NCI-H146 treated with DMSO at 0.1 percent for 48 hours (cell line): ENCODE results near the gene PRSS35.
"Not testable (repeated sequence)": the region's sequence is repeated elsewhere in the genome, so short reads cannot be mapped to it uniquely, and the experiment has no call there.

Experiments
- DNase-seq: peaks from one replicate; lab custom pipeline; 2025; ENCODE audit not compliant: unreplicated experiment; lab: John Stamatoyannopoulos, UW

Gene PRSS35, protein sequence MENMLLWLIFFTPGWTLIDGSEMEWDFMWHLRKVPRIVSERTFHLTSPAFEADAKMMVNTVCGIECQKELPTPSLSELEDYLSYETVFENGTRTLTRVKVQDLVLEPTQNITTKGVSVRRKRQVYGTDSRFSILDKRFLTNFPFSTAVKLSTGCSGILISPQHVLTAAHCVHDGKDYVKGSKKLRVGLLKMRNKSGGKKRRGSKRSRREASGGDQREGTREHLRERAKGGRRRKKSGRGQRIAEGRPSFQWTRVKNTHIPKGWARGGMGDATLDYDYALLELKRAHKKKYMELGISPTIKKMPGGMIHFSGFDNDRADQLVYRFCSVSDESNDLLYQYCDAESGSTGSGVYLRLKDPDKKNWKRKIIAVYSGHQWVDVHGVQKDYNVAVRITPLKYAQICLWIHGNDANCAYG

DNA sequence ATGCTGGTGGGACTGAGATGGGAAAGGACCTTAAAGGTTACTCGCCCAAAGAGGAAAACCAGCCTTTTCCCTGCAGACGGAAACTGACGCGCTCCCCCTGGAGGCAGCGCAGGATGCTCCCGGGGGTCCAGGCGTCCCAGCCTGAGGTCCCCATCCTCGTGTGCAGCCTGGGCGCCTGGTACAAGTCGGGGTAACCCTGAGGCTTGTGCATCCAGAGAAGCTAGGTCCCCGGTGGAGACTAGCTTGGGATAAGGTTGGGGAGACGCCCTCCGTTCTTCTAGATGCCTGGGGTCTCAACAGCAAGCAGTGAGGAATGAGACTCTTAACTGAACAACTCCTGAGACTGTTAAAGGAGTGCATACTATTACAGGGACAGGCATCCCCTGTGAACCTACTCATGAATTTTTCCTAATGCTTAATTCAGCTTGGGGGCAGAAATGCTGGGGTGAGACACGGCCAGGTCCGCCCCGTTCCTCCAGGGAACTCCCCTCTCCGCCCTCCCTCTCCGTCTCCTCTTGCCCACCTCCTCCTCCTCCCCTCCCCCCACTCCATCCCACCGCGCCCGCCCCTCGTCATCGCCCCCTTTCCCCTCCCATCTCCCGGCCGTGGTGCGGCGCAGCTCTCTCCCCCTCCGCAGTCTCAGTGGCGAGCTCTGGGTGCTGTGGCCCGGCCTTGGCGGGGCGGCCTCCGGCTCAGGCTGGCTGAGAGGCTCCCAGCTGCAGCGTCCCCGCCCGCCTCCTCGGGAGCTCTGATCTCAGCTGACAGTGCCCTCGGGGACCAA lies at the start of gene PRSS35:
PRSS35 (plus strand) TSS at position 634 of the 781 bp plus-strand sequence. CDS start 10,908 bp downstream, outside the sequence.
- peak; percentile 27 for DNase-seq

DNA sequence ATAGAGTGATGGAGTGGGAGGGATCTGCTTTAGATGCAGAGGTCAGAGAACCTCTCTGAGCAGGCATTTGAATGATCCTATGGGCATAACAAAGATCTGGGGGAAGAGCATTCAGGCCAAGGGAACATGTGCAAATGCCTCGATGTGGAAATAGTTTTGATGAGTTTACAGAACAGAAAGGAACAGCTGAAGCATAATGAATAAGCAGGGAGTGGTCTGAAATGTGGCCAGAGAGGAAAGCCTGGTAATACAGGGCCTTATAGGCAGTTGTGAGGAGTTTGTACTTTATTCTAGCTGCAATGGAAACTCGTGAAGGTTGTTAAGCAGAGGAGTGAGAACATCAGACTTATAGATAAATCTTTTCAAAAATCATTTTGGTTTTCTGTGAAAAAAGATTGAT lies 48.4 kb upstream of the PRSS35 start:
- no peak for DNase-seq

DNA sequence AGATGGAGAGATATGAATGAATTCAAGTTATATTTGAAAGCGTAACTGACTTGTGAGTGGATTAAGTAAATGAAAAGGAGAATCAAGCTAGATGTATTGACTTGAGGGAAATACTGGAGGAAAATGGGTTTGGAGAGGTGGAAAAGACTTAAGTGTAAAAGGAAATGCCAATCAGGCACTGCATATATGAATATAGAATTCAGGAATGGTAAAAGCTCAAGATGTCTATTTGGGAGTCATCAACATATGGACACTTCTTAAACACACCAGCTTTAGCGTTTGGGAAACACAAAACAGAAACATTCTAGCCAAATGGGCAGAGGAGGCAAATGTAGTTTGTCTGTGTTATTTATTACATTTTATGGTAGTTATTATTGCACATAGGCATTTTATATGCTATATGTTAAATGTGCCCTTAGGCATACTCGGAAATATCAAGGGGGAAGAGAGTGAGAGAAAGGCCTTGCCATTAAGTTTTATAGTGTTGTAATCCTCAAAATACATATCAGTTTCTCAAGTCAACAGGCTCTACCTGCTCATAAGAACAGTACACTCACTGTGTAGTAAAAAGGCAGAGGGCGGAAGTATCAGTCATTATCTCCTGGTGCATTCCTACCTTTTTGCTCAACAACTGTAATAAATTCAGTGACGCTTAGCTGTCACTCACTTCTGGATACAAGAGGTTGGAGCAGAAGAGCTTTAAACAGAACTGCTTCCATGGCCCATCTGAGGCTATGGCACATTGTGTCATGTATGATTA lies 47.8 kb upstream of the PRSS35 start:
- DNase-seq: no peak

DNA sequence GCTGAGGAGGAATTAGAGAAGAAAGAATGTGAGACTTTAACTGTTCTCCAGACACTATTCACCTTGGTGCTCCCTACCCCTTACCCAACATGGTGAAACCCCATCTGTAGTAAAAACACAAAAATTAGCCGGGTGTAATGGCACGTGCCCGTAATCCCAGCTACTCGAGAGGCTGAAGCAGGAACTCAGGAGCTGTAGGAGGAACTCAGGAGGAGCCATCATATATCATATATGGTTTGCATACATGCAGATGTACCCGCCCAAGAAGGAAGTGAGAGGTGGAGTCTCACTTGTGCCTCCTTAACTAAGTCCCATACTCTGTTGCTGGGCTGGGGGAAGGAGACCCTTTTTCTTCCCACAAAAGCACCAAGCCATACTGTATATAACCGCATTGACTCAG lies 46.0 kb upstream of the PRSS35 start:
- no peak for DNase-seq

DNA sequence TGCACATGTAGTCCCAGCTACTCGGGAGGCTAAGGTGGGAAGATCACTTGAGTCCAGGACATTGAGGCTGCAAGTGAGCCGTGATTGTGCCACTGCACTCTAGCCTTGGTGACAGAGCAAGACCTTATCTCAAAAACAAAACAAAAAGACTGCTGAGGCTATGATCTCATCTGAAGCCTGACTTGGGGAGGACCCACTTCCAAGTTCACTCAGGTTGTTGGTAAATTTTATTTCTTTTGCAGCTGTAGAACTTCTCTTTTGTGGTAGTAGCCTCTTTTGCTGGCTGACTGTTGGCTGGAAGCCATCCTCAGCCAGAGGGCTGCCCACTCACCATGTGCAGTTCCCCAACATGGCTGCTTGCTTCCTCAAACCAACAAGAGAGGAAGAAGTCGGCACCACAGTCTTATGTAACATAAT lies 44.7 kb upstream of the PRSS35 start:
- no peak for DNase-seq

DNA sequence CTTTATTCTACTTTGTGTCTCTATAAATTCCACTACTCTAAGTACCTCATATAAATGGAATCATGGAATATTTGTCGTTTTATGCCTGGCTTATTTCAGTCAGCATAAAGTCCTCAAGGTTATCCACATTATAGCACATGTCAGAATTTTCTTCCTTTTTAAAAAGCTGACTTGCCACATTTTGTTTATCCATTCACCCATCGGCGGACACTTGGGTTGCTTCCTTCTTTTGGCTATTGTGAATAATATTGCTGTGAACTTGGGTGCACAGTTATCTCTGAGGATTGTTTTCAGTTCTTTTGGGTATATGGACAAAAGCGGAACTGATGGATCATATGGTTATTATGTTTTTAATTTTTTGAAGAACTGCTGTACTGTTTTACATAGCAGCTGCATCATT lies 42.3 kb upstream of the PRSS35 start:
- DNase-seq: no peak

DNA sequence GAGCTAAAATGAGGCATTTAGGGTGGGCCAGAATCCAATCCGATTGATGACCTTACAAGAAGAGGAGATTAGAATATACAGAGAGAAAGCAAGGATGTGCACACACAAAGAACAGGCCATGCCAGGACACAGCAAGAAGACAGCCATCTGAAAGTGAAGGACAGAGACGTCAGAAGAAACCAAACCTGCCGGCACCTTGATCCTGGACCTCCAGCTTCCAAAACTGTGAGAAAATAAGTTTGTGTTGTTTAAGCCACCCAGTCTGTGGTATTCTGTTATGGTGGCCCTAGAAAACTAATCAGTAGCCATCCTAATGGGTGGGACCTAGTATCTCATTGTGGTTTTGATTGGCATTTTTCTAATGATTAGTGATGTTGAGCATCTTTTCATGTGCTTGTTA lies 41.7 kb upstream of the PRSS35 start:
- no peak for DNase-seq

DNA sequence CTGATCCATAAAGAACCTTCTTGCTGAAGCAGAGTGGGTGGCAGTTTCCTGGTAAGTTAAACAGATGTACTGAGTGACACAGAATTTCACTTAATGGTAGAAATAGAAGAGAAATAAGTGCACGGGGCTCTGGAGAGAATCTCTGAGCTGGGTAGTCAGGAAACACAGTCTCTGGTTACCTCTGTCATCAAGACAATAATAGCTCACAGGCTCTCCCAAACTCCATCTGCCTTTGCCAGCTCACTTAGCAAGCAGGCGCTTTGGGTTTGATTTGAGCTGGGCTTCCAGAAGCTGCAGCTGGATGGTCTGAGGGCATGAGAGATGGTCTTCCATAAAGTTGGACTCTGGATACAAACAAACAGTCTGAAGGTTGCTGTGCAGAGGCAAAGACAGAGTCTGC lies 39.6 kb upstream of the PRSS35 start:
- no peak for DNase-seq

DNA sequence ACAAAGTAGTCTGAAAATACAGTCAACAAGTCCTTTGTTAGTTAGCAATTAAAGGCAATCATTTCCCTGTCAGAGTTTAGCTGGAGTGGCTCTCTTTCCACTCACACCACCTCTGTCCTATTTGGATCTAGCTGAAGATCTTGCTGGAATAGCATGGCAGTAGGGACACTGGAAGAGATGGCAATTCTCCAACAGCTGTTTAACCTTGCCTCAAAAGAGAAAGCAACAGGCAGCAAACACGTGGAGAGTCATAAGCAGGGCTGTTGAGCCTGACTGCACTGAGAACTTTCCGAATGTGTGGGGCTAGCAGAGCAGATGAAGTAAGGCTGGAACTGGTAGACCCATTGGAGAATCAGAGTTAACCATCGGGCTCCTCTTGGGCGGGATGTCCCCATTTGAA lies 38.0 kb upstream of the PRSS35 start:
- no peak for DNase-seq

DNA sequence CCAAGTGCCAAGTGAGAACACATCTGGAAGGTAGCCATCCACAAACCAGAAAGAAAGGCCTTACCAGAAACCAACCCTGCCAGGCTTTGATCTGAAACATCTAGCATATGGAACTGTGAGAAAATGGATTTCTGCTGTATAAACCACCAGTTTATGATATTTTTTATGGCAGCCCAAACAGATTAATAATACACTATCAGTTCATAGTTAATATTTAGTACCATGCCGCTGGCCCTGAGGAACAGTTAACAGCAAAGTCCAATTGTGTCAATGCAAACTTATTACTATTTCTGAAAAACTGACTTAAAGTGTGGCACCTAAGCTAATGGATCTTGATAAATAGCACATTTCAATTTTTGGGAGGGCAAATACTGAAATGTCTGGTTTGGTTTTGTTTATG lies 35.4 kb upstream of the PRSS35 start:
- DNase-seq: no peak

DNA sequence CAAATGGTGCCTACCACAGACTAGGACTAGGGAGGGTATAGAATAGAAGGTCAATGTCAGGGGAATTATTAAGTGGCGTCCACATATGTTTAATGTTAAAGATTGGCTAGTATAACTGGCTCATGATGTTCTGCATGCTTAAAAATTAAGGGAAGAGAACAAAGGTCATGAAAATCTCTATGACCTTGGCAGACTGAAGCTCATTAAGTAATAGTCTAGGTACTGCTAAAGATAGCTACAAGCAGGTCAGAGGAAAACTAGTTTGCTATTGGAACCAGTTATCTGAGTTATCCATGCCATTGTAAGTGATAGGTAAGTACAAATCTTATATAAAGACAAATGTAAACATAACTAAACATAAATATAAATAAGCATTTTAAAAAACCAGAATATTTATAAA lies 32.9 kb upstream of the PRSS35 start:
- no peak for DNase-seq

DNA sequence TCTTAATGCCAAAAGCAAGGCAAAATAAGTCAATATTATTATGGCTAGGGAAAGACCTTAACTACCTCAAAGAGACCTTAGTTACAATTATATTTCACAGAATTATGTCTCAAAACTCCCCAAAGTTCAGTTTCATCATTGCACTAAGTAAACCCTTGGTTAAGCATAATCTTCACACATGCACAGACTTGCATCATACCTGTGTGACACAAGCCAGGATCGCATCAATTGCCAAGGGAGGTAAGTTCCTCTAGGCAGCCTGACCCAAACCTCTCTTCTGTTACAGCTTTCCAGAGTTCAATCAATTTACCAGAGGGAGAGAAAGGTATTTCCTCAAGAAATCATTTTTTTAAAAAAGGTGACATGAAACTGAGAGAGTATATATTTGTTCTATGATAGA lies 31.9 kb upstream of the PRSS35 start:
- DNase-seq: no peak

DNA sequence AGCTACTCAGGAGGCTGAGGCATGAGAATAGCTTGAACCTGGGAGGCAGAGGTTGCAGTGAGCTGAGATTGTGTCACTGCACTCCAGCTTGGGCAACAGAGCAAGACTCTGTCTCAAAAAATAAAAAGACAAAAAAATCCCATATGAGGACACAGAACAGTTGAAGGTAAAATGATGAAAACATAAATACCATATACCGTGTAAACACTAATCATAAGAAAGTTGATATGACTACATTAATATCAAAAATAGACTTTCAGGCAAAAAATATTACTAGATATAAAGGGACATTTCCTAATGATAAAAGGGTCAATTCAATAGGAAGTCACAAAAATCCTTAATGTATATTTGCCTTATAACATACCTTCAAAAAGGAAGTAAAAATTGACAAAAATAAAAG lies 30.4 kb upstream of the PRSS35 start:
- DNase-seq: not testable (repeated sequence)

DNA sequence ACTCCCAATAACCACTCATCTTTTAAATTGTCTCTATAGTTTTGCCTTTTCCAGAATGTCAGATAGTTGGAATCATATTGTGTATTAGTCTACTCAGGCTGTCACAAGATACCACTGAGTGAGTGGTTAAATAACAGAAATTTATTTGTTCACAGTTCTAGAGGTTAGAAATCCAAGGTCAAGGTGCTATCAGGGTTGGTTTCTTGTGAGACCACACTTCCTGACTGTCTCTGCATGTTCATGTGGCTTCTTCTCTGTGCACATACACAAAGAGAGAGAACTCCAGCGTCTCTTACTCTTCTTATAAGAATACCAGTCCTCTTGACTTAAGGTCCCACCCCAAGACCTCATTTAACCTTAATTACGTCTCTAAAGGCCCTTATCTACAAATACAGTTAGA lies 23.9 kb upstream of the PRSS35 start:
- no peak for DNase-seq

DNA sequence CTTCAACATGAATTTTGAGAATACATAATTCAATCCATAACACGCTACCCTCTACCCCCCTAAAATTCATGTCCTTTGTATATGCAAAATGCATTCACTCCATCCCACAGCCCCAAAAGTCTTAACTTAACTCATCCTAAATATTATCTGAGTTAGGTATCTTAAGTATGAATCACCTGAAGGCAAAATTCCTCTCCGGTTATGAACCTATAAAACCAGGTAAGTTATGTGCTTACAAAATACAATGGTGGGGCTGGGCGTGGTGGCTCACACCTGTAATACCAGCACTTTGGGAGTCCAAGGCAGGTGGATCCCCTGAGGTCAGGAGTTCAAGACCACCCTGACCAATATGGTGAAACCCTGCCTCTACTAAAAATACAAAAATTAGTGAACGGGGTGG lies 23.5 kb upstream of the PRSS35 start:
- no peak for DNase-seq

DNA sequence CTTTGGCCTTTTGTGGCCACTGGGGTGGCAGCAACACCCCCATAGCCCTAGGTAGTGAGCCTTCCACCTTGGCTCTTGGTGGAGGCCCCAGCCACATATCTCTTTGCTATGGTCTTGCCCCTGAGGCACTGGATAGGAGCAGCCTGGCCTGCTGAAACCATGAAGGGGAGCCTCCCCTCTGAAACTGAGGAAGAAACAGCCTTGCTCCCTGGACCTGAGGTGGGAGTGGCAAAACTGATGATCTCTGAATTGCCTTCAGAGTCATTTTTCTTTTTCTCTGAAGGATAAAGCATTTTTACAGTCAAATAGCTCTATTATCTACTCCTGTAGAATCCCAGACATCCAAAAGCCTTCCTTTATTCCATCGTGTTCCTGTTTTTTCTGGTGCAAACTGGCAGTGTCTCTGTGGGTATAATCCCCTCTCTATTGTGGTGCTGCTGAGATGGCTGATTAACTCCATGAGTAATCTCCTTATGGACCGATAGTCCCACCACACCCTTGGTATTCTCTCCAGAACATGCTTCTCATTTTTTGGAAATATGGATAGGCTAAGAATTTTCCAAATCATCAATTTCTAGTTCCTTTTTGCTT lies 22.0 kb upstream of the PRSS35 start:
- DNase-seq: no peak

DNA sequence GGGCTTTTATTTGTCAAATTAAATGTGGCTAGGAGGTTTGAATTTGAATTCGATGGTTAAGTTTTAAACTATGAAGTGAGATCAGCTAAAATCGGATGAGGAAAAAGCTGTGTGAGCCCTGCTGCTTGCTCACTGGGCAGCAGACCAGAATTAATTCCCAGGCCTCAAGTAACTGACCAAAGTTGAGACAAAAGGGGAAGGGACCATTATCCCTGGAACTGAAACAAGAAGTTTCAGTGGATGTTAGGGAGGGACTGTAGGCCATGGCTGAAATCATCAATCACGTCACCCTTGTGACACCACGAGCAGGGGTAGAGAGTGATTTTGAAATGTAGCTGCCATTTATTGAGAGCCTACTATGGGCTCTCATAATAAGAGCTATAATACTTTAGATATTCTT lies 7.0 kb upstream of the PRSS35 start:
- no peak for DNase-seq

DNA sequence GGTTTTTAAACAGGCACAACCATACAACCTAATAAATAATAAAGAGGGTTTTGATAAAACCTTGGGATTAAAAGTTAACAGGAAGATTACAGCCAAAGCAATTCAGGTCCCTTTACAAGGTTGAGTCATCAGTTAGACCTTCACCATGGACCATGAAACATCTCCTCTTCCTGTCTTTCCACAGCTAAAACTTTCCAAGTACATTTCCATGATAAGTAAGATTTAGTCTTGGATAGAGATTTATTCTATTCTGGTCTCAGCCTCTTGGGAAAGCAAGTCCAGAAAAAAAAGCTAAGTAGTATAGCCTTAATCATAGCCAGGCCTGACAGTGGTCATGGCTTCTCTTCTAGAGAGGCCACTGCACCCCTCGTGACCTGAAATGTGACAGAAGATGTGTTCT lies 2.9 kb upstream of the PRSS35 start:
- DNase-seq: no peak

DNA sequence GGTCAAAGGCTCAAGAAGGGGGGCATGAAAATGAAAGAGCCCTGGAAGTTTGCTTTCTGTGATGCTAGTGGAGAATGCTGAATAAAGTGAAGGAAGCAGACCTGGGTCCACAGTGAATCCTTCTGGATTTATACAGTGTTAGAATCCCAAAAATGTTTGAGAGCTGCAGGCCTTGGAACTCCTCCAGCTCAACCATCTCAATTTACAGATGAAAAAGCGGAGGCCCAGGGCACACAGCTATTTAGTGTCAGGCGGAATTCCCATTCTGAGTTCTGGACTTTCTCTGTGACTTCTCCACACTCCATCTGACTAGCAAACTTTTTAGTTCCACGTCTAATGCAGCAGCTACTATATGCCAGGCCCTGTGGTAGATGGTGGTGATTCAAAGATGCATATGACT lies 1.5 kb upstream of the PRSS35 start:
- no peak for DNase-seq

DNA sequence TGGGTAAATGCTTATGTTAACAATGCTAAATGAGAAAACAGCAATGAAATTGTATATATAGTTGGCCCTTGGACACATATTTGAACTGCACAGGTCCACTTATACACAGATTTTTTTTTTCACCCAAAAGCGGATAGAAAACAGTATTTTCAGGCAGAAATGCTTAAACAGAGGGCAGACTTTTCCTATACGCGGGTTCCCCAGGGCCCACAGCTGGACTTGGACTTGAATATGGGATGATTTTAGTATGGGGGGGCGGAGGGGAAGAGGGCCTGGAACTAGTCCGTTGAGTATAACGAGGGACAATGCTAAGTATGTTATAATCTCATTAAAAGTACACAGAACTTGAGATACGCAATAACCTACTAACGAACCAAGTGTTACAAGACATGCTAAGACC lies 1.1 kb upstream of the PRSS35 start:
- DNase-seq: no peak

DNA sequence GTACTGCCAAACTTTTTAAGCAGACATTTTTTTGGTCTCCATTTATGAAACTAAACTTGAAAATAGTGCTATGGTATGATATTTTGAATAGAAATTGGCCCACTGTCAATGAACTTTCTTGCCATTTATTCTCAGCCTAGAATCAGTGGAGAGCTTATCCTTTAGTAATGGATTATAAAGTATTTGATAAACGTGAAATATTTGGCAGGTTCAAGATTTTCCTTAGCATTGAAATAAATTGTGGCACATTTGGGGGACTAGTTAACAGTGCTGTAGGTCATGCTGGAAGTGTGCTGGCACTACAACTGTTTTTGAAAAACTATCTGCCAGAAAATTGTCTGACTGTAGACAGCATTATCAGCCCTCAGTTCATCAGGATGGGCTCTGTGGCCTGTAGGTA lies 2.1 kb downstream of the PRSS35 start:
- no peak for DNase-seq
